Omental fat pad (tissue), 4 donors: ENCODE results near the gene CCNK. TPM values are rescaled to one million over a fixed set of nuclear protein-coding genes. Genes with fewer than 3 reads are reported as not detected.

Experiments
- ATAC-seq: fragments of 150-250 bp; one replicate; pipeline ENCODE4 v1.9.1; 2016; ENCODE audit warnings: mild to moderate bottlenecking, moderate library complexity; ENCODE audit not compliant: low FRiP score
- DNase-seq: peaks from one replicate; pipeline ENCODE4 v3.0.0-alpha.2; 2019; ENCODE audit warnings: low spot score
- CTCF ChIP-seq, 3 donors: fragments of 450-650 bp; IDR thresholded peaks; one replicate each; pipeline ENCODE4 v1.5.1; 2016 to 2017; ENCODE audit warnings: antibody characterized with exemption in 3 of 3, mild to moderate bottlenecking in 3 of 3, moderate library complexity in 2 of 3
- total RNA-seq, 4 donors: library from RNA; depleted of rRNA; stranded (reverse); fragments of >200 nt; gene quantifications; one replicate each; pipeline ENCODE4 v1.1.0, GENCODE V29; 2016

The CCNK gene
- total RNA-seq, 4 donors from 2014 or later, result 23.2 to 37.0 (median 34.7) TPM

DNA sequence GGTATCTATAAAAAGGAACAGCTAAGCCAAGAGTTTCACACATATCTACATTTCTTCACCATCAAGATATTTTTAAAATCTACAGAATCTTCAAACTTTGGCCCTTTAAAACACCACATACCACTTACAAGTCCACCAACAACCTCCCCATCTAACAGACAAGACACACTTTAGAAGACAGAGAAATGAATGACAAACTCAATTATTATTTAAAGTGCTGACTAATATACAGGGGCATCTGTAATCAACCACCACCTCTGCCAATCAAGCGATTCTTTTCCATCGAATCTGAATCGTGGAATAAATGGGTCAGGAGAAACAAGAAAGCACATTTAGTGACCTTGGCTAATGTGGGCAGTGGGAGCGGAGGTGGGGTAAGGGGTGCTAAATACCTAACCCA, 8.3 kb upstream of the CCNK start:
- DNase-seq (no peak), ATAC-seq (no peak)
- TF ChIP-seq CTCF (IDR thresholded peaks at IDR 0.05), result no peak

DNA sequence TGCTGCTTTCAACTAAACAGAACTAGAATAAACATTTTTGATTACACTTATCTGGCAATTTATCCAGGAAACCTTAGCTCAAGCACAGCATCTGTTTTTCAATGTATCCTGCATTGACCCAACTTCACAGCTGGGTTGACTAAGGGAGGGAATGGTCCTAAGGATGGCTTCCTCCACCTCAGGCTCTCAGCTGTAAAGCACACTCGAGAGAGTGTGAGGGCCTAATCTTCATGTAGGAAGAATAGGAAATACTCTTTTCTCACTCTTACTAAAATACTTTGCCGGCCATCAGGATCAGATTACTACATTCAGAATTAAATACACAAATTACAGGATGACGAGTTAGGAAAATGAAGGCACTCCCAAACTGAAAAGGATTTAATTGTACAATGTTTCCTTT, 7.8 kb upstream of the CCNK start:
- DNase-seq (no peak), ATAC-seq (no peak)
- no peak for TF ChIP-seq CTCF (IDR thresholded peaks at IDR 0.05)

- TF ChIP-seq CTCF (IDR thresholded peaks at IDR 0.05), result no peak
- ATAC-seq, result no peak
- no peak for DNase-seq
Measured at GRCh38 chr14:99475179-99475578, 6.0 kb upstream of the CCNK start.

DNA sequence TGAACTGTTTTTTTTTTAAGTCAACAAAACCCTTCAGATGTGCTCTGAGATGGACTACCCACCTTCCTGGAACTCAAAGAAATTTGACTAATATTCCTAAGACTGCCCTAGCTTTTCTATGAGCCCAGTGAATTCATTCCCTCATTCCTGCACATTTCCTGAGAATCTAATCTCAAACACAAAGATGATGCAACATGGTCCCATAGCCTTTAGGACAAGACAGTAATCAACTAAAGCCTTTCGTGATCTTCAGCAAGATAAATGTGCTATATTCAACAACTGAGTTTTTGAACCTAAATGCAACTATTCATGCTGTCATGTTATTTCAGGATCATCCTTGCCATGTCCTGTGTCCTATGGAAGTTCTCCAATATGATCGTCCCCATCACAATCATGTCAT, 5.5 kb upstream of the CCNK start:
- ATAC-seq (no peak), DNase-seq (no peak)
- no peak for TF ChIP-seq CTCF (IDR thresholded peaks at IDR 0.05)

DNA sequence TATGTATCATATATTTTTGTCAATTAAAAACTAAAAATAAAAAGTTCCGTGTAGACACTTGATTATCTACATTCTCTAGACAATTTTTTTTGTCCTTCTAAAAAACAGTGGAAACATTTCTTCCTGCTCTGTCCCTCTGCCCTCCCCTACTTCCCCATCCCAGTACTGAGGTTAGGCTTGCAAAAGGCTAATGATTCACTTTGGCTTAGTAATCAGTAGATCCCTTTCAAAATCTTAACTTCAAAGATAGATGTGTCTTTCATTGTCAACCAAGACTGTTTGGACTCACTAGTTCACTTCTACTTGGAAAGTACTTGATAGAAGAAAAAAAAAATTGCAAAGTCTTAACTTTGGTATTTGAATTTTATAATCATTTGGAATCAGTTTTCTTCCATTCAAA, 4.3 kb upstream of the CCNK start:
- DNase-seq (no peak), ATAC-seq (no peak)
- no peak for TF ChIP-seq CTCF (IDR thresholded peaks at IDR 0.05)

DNA sequence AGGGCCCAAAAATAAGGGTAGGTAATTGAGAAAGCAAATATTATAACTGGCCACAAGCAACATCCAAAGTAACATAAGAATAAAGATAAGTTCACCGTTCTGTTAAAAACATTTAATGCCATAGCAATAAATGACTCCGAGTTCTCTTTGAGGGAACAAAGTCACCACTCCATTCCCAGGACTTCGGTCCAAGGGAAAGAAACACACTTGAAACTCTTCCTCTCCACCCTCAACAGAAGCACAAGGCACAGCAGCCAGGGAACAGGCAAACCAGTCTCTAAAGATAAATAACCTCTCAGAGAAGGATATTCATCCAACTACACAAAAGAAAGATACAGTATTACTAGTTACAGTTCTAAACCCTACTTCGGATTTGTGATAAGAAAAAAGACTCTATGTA, 3.1 kb upstream of the CCNK start:
- ATAC-seq (no peak), DNase-seq (no peak)
- TF ChIP-seq CTCF (IDR thresholded peaks at IDR 0.05), result no peak

- DNase-seq (no peak), ATAC-seq (no peak)
- no peak for TF ChIP-seq CTCF (IDR thresholded peaks at IDR 0.05)
Measured at GRCh38 chr14:99479160-99479905, 1.9 kb upstream of the CCNK start.
